NCI-H510A (cell line): ENCODE measurements around the gene NUP210L.

Experiments used
- DNase-seq: peaks from one replicate; lab custom pipeline; 2025; lab: John Stamatoyannopoulos, UW

Gene NUP210L

GRCh38 chr1:154154534-154155191 lies at the start of gene NUP210L:
Gene NUP210L, minus strand, starts transcription at chr1:154155073.
- DNase-seq, result peak; percentile 62

- DNase-seq, result no peak
Observed at GRCh38 chr1:154199563-154199879, 44.6 kb upstream of the NUP210L start.

DNA sequence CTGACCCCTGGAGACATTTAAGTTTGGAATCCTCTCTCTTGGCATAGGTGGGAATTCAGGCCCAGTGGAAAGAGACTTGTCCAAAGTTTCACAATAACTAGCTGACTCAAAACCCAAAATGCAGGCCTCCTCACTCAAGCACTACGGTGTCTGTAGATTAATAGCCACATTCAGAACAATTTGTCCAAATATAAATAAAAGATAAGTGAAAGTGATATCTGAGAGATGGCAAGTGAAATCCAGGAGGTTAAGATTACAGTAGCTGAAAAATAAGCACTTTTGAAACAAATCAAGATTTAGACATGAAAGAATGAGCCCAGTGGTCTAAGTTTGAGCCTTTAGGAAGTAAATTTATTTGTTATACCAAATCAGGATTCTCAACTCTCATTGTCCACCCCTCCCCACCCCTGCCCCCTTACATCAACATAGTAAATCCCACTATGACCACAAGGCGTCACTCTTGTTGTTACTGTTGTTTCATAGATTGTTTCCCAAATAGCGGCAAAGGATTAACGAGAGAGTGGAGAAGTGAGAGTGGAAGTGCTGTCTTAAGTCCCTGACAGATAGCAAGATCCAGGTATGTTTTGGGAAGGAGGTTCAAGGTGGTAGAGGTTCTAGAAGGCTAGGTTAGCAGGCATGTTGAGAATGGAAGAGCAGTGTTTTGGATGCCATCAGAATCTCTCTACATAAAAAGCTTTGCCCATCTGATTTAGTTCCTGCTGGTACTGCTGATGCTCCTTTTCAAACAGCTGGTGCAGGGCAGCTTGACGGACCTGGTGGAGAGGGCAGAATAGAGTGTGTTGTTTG lies 44.1 kb upstream of the NUP210L start:
- peak; percentile 21 for DNase-seq

DNA sequence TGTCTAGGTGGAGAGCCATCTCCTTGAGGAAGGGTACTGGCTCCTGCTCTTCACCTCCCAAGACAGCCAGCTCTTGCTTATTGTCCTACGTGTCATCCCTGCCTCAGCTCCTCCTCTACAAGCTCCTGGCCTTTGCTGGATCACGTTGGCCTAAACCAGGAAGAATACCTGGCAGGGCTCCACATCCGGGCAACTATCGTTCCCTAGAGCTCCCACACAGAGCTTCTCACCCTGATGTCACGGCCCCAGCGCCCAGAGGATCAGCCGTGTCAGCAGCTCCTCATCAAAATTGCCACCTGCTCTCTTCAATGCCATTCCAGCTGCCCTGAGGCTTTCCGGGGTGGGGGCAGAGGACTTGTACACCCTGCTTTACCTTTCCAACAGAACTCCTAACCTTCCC lies 38.9 kb upstream of the NUP210L start:
- DNase-seq, result peak; percentile 87

- no peak for DNase-seq
Observed at GRCh38 chr1:154192476-154192875, 37.6 kb upstream of the NUP210L start.

DNA sequence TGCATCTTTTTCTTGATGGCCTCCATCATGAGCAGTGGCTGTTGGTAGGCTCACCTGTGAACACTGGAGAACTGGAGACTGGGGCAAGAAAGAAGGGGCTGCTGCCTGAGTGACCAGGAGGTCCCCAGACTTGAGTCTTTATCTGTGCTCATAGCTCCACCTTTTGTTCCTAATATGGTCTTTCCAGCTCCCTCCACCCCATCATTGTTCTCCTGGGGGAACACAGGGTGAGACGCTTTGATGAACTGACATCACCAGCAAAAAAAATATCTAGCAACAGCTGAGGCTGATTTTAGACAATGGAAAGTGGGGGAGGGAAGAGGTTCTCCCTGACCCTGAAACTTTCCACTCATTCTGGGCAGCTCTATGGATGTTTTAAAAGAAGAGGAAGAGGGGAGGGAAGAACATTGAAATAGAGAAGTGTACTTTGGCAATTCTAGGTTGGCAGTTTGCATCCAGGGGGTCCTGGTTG lies 37.2 kb upstream of the NUP210L start, which contains the start of gene TPM3:
TSS of gene TPM3 (minus strand) at position 111 of the 472 bp plus-strand sequence. CDS start at position 29, 82 bp downstream.
- no peak for DNase-seq

- DNase-seq, result no peak
Observed at GRCh38 chr1:154190550-154190949, 35.7 kb upstream of the NUP210L start.

DNA sequence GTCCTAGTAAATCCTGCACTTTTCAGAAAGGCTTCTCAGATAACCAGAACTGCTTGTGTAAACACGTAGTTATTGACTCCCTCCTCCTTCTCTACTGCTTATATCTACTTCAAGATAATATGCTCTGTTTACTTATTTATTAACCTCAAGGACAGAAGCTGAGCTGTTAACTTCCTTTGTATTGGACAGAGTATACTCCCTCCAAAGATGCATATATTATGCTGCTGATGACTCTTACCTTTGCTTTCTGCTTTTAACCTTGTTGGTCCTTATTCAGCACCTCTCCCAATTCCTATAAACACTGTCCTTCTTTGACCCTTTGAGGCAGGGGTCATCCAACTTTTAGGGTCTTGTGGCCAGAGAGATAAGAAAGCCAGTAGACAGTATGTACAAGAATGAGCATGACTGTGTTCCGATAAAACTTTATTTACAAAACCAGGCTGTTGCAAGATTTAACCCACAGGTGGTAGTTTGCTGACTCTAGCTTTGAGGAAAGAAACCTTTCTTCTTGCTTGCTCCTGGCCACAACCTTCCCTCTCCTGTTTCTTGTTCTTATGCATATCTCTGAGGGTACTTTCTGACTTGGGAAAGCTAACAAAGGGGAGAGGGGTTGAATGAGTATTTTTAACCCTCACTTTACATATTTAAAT lies 32.1 kb upstream of the NUP210L start:
- DNase-seq, result no peak

- DNase-seq, result peak; percentile 64
Observed at GRCh38 chr1:154186177-154186576, 31.3 kb upstream of the NUP210L start.

- DNase-seq, result peak; percentile 97
Observed at GRCh38 chr1:154183046-154183915, 28.4 kb upstream of the NUP210L start.

- DNase-seq, result peak; percentile 9
Observed at GRCh38 chr1:154182344-154183045, 27.6 kb upstream of the NUP210L start.

DNA sequence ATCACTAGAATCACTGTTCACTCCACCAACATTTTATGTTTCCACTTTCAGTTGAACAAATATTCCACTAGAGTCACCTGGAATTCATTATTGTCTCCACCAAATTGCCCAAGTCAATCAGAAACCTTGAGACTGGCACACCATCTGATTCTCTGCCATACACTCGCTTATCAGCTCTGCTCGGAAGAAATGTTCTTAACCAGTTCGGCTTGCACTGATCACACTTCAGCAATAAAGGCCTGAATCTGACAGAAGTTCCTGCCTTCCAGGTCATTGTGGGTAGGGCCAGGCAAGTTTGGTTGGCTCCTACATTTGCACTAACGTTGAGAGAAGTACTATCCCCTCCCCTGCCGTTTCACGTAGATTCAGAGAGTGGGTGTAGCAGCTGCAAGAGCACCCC lies 27.1 kb upstream of the NUP210L start:
- no peak for DNase-seq

DNA sequence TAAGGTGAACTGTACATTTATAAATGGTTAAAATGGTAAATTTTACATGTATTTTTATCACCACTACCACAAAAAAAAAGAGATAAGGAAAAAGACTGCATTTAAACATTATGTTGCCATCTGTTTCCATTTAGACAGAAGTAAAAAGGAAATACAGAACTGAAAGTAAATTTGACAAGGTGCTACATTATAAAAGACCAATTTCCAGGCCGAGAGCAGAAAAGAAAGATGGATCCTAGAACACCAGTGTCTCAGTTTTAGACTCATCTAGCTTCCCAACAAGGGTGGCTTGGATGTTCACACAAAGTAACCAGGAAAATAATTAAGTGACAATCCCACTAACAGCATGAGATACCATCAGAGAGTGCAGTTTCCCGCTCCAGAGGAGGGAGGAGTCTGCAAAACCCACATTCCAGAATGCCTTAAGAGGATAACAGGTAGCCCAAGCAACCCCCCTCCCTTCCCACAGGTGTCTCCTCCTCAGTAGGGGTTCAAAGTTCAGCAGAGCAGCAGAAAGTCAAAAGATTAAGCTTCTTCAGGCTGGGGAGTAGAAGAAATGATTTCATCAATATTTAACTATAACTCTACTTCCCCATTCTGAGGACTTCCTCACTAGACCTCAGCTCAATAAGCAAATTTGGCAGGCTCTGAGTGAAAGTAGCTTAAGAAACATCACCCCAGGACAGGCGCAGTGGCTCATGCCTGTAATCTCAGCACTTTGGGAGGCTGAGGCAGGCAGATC lies 25.2 kb upstream of the NUP210L start:
- DNase-seq, result no peak

DNA sequence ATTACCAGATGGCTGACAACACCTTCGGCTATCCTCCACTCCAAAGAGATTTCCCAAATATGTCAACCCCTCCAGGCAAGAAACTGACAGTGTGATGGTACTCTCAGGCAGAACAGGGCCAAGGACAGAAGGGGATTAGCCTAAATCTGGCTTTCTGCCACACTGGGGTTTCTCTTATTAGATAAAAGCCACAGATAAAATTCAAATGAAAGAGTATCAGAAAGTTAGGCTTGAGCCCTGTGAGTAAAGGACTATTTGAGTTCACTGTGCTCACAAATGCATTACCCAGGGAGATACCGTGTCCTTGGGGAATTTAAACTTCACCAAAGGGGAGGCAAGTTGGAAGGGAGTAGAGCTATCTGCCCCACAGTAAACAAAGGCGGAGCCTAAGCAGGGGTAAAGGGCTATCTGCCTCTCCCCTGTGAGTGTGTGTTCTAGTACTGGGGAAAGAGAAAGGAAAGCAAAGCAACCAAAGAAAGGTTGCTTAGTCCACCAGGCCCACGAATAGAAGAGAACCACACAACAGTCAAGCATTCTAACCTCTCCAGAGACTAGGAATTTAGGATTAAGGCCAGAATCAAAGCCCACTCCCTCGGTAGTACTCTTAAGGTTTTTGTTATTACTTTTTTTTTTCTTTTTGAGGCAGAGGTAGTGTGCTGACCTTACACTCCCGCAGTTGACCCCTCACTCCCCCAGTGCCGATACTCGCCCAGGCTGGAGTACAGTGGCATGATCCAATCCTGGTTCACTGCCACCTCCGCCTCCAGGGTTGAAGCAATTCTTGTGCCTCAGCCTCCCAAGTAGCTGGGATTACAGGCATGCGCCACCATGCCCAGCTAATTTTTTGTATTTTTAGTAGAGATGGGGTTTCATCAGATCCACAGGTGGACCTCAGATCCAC lies 24.3 kb upstream of the NUP210L start:
- no peak for DNase-seq

DNA sequence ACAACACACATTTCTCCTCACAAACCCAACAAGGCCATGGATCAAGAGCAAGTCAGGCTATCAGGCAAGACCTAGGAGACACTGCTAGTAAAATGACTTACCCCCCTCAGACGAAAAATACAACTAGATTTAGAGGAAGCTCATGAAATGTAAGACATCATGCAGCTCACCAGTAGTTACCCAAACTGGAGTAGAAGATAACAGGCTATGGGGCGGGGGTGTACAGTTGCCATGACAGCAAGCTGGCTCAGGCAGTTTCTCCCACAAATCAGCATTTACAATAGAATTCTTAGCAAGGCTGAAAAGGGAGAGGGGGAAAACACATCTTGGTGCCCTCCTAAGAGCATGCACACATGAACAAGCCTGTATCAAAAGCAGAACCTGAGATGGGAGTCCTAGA lies 23.1 kb upstream of the NUP210L start:
- no peak for DNase-seq

DNA sequence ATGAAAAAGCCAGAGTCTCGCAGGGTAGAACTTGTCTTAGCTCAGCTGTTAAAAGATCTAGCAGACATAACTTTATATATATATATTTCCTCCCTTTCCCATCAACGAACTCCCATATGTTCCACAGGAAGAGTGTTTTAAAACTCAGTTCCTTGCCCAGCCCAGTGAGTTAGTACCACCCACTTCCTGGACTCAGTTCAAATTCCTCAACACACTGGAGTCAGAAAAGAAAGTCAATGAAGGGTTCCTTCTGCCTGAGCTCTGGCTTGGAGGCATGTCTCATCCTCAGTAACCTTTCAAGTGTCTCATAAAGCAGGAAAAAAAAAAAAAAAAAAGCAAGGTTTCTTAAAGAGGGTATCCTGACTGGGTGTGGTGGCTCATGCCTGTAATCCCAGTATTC lies 21.5 kb upstream of the NUP210L start:
- DNase-seq, result no peak

- no peak for DNase-seq
Observed at GRCh38 chr1:154174654-154175053, 19.8 kb upstream of the NUP210L start.

DNA sequence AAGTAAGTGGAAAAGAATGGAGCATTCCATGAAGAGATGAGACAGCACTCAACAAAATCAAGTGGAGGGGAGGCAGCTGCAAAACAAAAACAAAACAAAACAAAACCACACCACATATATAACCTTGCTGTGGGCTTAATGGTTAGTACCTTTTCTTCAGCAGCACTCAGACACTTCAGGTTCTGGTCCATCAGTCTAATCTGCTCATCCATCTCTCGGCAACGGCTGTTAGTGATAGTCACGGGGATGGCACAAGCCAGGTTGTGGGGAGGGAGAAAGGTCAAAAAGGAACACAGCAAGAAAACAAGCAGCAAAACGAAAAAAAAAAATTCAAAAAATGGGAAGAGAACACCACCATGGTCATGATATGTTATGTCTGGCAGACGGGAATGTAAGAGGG lies 17.0 kb upstream of the NUP210L start:
- no peak for DNase-seq

GRCh38 chr1:154171223-154171583 lies 16.3 kb upstream of the NUP210L start:
- DNase-seq, result no peak
